Sigmoid colon (tissue), 7 donors: ENCODE measurements around the gene DSCAM. TPM values are rescaled to one million over a fixed set of nuclear protein-coding genes. Genes with fewer than 3 reads are reported as not detected.

ENCODE experiments used
- DNase-seq: peaks from one replicate; pipeline ENCODE4 v3.0.0-alpha.2; 2019
- H3K27ac ChIP-seq, 4 donors: fragments of 200-600 bp; sonication (generic); one replicate each; pipeline ENCODE4 v1.5.1; 2016 to 2019; ENCODE audit warnings: mild to moderate bottlenecking in 1 of 4
- H3K27me3 ChIP-seq, 3 donors: fragments of 200-600 bp; sonication (generic); one replicate each; pipeline ENCODE4 v1.5.1; 2019; ENCODE audit warnings: mild to moderate bottlenecking in 1 of 3
- H3K36me3 ChIP-seq, 4 donors: fragments of 200-600 bp; sonication (generic); one replicate each; pipeline ENCODE4 v1.5.1; 2016 to 2019
- H3K4me1 ChIP-seq, 4 donors: fragments of 200-600 bp; sonication (generic); one replicate each; pipeline ENCODE4 v1.5.1; 2017 to 2019
- H3K4me3 ChIP-seq, 4 donors: fragments of 200-600 bp; sonication (generic); one replicate each; pipeline ENCODE4 v1.5.1; 2017 to 2019; ENCODE audit warnings: mild to moderate bottlenecking in 2 of 4, moderate library complexity in 1 of 4
- H3K9me3 ChIP-seq, 4 donors: fragments of 200-600 bp in 3 of 4; sonication (generic) in 3 of 4; one replicate each; pipeline versions ENCODE4 v1.5.1 to v1.6.1; 2013 to 2019
- EP300 ChIP-seq, 4 donors: sonication (generic); formaldehyde crosslinking; IDR thresholded peaks; one replicate each; pipeline ENCODE4 v1.6.1; 2017; ENCODE audit warnings: antibody characterized with exemption in 4 of 4
- POLR2A ChIP-seq, 2 donors: fragments of 450-650 bp; IDR thresholded peaks; one replicate each; pipeline ENCODE4 v1.6.1; 2016; ENCODE audit warnings: antibody characterized with exemption in 2 of 2, mild to moderate bottlenecking in 2 of 2, moderate library complexity in 2 of 2
- POLR2AphosphoS5 ChIP-seq, 4 donors: sonication (generic); formaldehyde crosslinking; IDR thresholded peaks; one replicate each; pipeline ENCODE4 v1.6.1; 2017; ENCODE audit warnings: antibody characterized with exemption in 4 of 4
- WGBS, 2 donors: extraction: QIAGEN DNeasy Blood & Tissue Kit; methylation state at CpG; one replicate each; pipeline ENCODE4 v1.1.7; 2013; 5-methylcytosine and 5-hydroxymethylcytosine counted together
- intact Hi-C: fragments of 100-400 bp; cut with DNase I; formaldehyde crosslinking; loops from one replicate; pipeline ENCODE4 v1.15.1; 2023
- polyA plus RNA-seq, 3 donors: library from polyadenylated mRNA; stranded (reverse); fragments of 200-250 nt; gene quantifications; one replicate each; pipeline ENCODE4 v1.2.3, GENCODE V29; 2013
- total RNA-seq, 4 donors: library from RNA; depleted of rRNA; stranded (reverse); fragments of >200 nt; gene quantifications; one replicate each; pipeline ENCODE4 v1.1.0, GENCODE V29; 2016
- TF ChIP-seq, protein P1 (sequence below), 4 experiments: fragments of 450-650 bp in 3 of 4; fragments of 200-600 bp in 1 of 4; IDR thresholded peaks; one replicate each; pipeline ENCODE4 v1.5.1; 2016 to 2019; ENCODE audit warnings: antibody characterized with exemption in 4 of 4, mild to moderate bottlenecking in 3 of 4, moderate library complexity in 2 of 4
- donor health status: healthy with polysubstance abuse.
- donor health status: Bipolar disorder and iron deficiency.
- donor health status: healthy.

The DSCAM gene
- total and polyA plus RNA-seq, 7 donors = 0.17 to 0.55 (median 0.33) TPM; not detected in 2

GRCh38 chr21:40605094-40605493 is 241.9 kb downstream of the DSCAM start:
- Histone ChIP-seq H3K9me3 (peaks cover 0 to 3% (median 0%) of the 10 kb centered on the region in 4 donors), H3K36me3 (no peaks in the 10 kb centered on the region), H3K27ac (no peak overlapping the region), H3K27me3 (no peaks in the 10 kb centered on the region), H3K4me3 (no peak overlapping the region), H3K4me1 (no peaks in the 10 kb centered on the region)
- intact Hi-C loops = no loop called here
- WGBS, 2 donors = 94 to 96% methylated on average over 4 of the region's 4 CpGs
- TF ChIP-seq POLR2AphosphoS5 (IDR thresholded peaks at IDR 0.05) (no peak), POLR2A (IDR thresholded peaks at IDR 0.05) (no peak), EP300 (IDR thresholded peaks at IDR 0.05) (no peak)
- TF ChIP-seq, protein P1, sequence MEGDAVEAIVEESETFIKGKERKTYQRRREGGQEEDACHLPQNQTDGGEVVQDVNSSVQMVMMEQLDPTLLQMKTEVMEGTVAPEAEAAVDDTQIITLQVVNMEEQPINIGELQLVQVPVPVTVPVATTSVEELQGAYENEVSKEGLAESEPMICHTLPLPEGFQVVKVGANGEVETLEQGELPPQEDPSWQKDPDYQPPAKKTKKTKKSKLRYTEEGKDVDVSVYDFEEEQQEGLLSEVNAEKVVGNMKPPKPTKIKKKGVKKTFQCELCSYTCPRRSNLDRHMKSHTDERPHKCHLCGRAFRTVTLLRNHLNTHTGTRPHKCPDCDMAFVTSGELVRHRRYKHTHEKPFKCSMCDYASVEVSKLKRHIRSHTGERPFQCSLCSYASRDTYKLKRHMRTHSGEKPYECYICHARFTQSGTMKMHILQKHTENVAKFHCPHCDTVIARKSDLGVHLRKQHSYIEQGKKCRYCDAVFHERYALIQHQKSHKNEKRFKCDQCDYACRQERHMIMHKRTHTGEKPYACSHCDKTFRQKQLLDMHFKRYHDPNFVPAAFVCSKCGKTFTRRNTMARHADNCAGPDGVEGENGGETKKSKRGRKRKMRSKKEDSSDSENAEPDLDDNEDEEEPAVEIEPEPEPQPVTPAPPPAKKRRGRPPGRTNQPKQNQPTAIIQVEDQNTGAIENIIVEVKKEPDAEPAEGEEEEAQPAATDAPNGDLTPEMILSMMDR (IDR thresholded peaks at IDR 0.05) = no peak
- DNase-seq = no peak

DNA sequence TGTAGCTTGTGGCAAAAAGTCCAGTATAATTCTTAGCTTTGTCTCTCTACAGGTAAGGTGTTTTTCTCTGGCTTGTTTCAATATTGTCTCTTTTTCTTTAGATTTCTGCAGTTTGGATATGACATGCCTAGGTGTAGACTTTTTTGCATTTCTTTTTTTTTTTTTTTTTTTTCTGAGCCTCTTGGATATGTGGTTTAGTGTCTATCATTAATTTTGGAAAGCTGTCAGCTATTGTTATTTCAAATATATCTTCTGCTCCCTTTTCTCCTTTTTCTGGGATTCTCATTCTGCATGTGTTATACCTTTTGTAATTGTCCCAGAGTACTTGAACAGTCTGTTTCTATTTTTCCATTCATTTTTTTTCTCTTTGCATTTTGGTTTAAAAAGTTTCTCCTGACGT is 243.2 kb downstream of the DSCAM start:
- Histone ChIP-seq H3K4me3 (no peak overlapping the region), H3K27ac (no peak overlapping the region), H3K27me3 (no peaks in the 10 kb centered on the region), H3K36me3 (no peaks in the 10 kb centered on the region), H3K4me1 (no peaks in the 10 kb centered on the region), H3K9me3 (peaks cover 0 to 3% (median 0%) of the 10 kb centered on the region in 4 donors)
- 73% methylated on average over 1 of the region's 1 CpG for WGBS, 2 donors
- no peak for DNase-seq
- TF ChIP-seq EP300 (IDR thresholded peaks at IDR 0.05) (no peak), POLR2AphosphoS5 (IDR thresholded peaks at IDR 0.05) (no peak), POLR2A (IDR thresholded peaks at IDR 0.05) (no peak)
- TF ChIP-seq, protein P1 (IDR thresholded peaks at IDR 0.05) = no peak
- intact Hi-C loops = no loop called here

DNA sequence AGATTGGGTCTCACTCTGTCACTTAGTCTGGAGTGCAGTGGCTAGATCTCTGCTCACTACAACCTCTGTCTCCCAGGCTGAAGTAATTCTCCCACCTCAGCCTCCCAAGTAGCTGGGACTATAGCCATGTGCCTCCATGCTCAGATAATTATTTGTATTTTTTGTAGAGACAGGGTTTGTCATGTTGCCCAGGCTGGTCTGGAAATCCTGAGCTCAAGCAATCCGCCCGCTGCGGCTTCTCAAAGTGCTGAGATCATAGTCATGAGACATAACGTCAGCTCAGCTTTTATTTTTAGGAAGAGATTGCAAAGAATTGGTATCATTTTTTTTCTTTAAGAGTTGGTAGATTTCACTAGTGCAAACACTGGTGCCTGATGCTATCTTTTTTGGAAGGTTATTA is 244.9 kb downstream of the DSCAM start:
- H3K27me3 ChIP-seq = no peaks in the 10 kb centered on the region
- 86 to 88% methylated on average over 4 of the region's 4 CpGs for WGBS, 2 donors
- no peak for TF ChIP-seq POLR2AphosphoS5 (IDR thresholded peaks at IDR 0.05)
- TF ChIP-seq POLR2A (IDR thresholded peaks at IDR 0.05) = no peak
- no peak overlapping the region for H3K27ac ChIP-seq
- intact Hi-C loops = no loop called here
- peaks cover 0 to 3% (median 0%) of the 10 kb centered on the region in 4 donors for H3K9me3 ChIP-seq
- no peak for DNase-seq
- H3K36me3 ChIP-seq = no peaks in the 10 kb centered on the region
- no peak overlapping the region for H3K4me3 ChIP-seq
- no peaks in the 10 kb centered on the region for H3K4me1 ChIP-seq

DNA sequence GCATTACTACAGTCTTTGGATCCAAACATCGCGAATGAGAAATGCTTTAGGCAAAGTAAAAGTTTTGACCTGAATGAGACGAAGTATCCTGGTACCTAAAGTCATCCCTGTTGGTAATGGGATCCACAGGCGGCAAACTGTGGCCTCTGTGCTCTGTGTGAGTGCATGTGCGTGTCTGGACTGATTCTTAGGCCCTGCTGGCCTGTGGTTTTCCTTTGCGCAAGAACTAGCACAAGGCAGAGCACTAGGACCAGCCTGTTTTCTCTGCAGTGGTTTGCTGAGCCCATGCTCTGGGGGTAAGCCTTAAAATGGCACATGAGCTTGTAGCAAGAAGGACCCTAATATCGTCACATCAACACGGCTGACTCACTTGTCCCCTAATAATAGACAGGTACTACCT is 251.2 kb downstream of the DSCAM start:
- intact Hi-C loops = no loop called here
- DNase-seq = no peak
- H3K27me3 ChIP-seq = no peaks in the 10 kb centered on the region
- TF ChIP-seq POLR2A (IDR thresholded peaks at IDR 0.05) (no peak), EP300 (IDR thresholded peaks at IDR 0.05) (no peak), POLR2AphosphoS5 (IDR thresholded peaks at IDR 0.05) (no peak)
- TF ChIP-seq, protein P1 (IDR thresholded peaks at IDR 0.05) = no peak
- no peaks in the 10 kb centered on the region for H3K9me3 ChIP-seq
- H3K36me3 ChIP-seq = no peaks in the 10 kb centered on the region
- no peak overlapping the region for H3K4me3 ChIP-seq
- 88 to 91% methylated on average over 8 of the region's 8 CpGs for WGBS, 2 donors
- no peak overlapping the region for H3K27ac ChIP-seq
- H3K4me1 ChIP-seq = no peaks in the 10 kb centered on the region

DNA sequence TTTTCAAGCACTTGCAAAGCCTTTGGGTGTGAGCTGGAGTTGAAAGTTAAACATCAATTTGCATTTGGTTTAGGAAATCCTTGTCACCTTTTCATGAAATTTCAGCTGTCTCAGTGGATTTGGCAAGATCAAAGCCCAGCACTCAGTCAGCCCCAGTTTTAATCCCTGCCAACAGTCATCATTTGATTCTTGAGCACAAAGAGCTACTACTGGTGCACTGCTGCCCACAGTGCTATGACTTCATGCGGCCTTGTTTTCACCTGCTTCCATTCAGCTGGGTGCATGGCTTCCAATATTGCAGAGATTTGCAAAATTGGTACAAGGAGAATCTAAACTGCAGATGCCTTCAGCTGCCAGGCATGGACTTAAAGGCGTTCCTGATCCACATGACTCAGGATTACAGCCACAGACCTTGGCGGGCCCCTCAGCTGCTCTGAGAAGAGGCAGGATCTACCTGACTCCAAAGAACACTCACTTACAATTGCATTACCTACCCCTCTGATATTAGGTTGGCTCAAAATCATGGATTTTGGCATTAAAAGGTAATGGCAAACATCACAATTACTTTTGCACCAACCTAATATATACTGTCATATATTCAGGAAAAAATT is 259.1 kb downstream of the DSCAM start:
- Histone ChIP-seq H3K27me3 (no peaks in the 10 kb centered on the region), H3K36me3 (no peaks in the 10 kb centered on the region), H3K27ac (no peak overlapping the region), H3K9me3 (no peaks in the 10 kb centered on the region), H3K4me3 (no peak overlapping the region), H3K4me1 (no peaks in the 10 kb centered on the region)
- DNase-seq = no peak
- intact Hi-C loops = no loop called here
- no peak for TF ChIP-seq POLR2A (IDR thresholded peaks at IDR 0.05)
- TF ChIP-seq POLR2AphosphoS5 (IDR thresholded peaks at IDR 0.05) = no peak
- TF ChIP-seq, protein P1 (IDR thresholded peaks at IDR 0.05) = no peak
- no peak for TF ChIP-seq EP300 (IDR thresholded peaks at IDR 0.05)
- WGBS, 2 donors = 69 to 78% methylated on average over 3 of the region's 3 CpGs
